PFSK-1 (cell line): ENCODE measurements around the gene H1-8.

ENCODE experiments used
- FOXP2 ChIP-seq: optimal IDR thresholded peaks from 2 replicates; pipeline ENCODE3; 2011; ENCODE audit warnings: borderline replicate concordance, control low read depth, inconsistent platforms; ENCODE audit not compliant: insufficient read depth; ENCODE audit errors: extremely low read length, extremely low read depth
- POLR2AphosphoS5 ChIP-seq: IDR thresholded peaks from 2 replicates; pipeline ENCODE4 v1.6.1; 2012; ENCODE audit warnings: low read depth, mild to moderate bottlenecking, control low read depth, low read length, moderate library complexity
- SIN3A ChIP-seq: IDR thresholded peaks from 2 replicates; pipeline ENCODE4 v1.6.1; 2012; ENCODE audit warnings: mild to moderate bottlenecking, low read length, moderate library complexity, borderline replicate concordance; ENCODE audit not compliant: insufficient read depth
- TAF1 ChIP-seq: IDR thresholded peaks from 2 replicates; pipeline ENCODE4 v1.6.1; 2012; ENCODE audit warnings: low read length, control low read depth, borderline replicate concordance; ENCODE audit not compliant: insufficient read depth
- TF ChIP-seq, protein P1 (sequence below), 2 experiments: IDR thresholded peaks; 2 replicates each; pipeline versions ENCODE4 v1.6.1 to v1.8.0; 2011 to 2012; ENCODE audit warnings: low read depth in 2 of 2, low read length in 2 of 2, control low read depth in 1 of 2, inconsistent platforms in 1 of 2, mild to moderate bottlenecking in 1 of 2, moderate library complexity in 1 of 2; ENCODE audit not compliant: insufficient read depth in 1 of 2

Gene H1-8

GRCh38 chr3:129549006-129549800 is 6.2 kb downstream of the H1-8 start:
- TF ChIP-seq, protein P1, sequence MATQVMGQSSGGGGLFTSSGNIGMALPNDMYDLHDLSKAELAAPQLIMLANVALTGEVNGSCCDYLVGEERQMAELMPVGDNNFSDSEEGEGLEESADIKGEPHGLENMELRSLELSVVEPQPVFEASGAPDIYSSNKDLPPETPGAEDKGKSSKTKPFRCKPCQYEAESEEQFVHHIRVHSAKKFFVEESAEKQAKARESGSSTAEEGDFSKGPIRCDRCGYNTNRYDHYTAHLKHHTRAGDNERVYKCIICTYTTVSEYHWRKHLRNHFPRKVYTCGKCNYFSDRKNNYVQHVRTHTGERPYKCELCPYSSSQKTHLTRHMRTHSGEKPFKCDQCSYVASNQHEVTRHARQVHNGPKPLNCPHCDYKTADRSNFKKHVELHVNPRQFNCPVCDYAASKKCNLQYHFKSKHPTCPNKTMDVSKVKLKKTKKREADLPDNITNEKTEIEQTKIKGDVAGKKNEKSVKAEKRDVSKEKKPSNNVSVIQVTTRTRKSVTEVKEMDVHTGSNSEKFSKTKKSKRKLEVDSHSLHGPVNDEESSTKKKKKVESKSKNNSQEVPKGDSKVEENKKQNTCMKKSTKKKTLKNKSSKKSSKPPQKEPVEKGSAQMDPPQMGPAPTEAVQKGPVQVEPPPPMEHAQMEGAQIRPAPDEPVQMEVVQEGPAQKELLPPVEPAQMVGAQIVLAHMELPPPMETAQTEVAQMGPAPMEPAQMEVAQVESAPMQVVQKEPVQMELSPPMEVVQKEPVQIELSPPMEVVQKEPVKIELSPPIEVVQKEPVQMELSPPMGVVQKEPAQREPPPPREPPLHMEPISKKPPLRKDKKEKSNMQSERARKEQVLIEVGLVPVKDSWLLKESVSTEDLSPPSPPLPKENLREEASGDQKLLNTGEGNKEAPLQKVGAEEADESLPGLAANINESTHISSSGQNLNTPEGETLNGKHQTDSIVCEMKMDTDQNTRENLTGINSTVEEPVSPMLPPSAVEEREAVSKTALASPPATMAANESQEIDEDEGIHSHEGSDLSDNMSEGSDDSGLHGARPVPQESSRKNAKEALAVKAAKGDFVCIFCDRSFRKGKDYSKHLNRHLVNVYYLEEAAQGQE (IDR thresholded peaks at IDR 0.05; ENCODE audit: insufficient read depth in 1 of 2, low read depth in 2 of 2, low read length in 2 of 2) = no peak
- TF ChIP-seq FOXP2 = no peak
- no peak for TF ChIP-seq TAF1

DNA sequence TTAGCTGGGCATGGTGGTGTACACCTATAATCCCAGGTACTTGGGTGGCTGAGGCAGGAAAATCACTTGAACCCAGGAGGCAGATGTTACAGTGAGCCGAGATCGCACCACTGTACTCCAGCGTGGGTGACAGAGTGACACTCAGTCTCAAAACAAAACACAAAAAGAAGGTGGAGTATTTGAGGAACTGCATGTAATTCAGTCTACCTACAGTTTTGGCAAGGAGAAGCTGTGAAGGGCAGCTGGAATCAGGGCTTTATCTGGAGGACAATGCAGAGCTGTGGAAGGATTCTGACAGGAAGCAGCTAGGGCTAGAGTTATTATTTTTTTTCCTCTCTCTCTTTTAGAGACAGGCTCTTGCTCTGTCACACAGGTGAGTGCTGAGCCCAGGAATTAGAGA is 6.8 kb downstream of the H1-8 start:
- TF ChIP-seq, protein P1 (IDR thresholded peaks at IDR 0.05; ENCODE audit: insufficient read depth in 1 of 2, low read depth in 2 of 2, low read length in 2 of 2) = no peak
- TF ChIP-seq TAF1 (no peak), POLR2AphosphoS5 (no peak), FOXP2 (no peak), SIN3A (no peak)

- TF ChIP-seq TAF1 (no peak), POLR2AphosphoS5 (no peak), FOXP2 (no peak), SIN3A (no peak)
- TF ChIP-seq, protein P1 (IDR thresholded peaks at IDR 0.05; ENCODE audit: insufficient read depth in 1 of 2, low read depth in 2 of 2, low read length in 2 of 2) = no peak
Measured at GRCh38 chr3:129552287-129553050, 9.5 kb downstream of the H1-8 start.

- TF ChIP-seq, protein P1 (IDR thresholded peaks at IDR 0.05; ENCODE audit: insufficient read depth in 1 of 2, low read depth in 2 of 2, low read length in 2 of 2) = no peak
- TF ChIP-seq POLR2AphosphoS5 (no peak), TAF1 (no peak), SIN3A (no peak), FOXP2 (no peak)
Measured at GRCh38 chr3:129553171-129553570, 10.2 kb downstream of the H1-8 start.
